ENCODE measurements around the gene CPA4. TPM values are rescaled to one million over a fixed set of nuclear protein-coding genes. Genes with fewer than 3 reads are reported as not detected.
A peak's percentile ranks its signal among the peaks of the same experiment; 100 is the strongest.

The CPA4 gene
- total RNA-seq, 2 experiments from 2014 or later = not detected

DNA sequence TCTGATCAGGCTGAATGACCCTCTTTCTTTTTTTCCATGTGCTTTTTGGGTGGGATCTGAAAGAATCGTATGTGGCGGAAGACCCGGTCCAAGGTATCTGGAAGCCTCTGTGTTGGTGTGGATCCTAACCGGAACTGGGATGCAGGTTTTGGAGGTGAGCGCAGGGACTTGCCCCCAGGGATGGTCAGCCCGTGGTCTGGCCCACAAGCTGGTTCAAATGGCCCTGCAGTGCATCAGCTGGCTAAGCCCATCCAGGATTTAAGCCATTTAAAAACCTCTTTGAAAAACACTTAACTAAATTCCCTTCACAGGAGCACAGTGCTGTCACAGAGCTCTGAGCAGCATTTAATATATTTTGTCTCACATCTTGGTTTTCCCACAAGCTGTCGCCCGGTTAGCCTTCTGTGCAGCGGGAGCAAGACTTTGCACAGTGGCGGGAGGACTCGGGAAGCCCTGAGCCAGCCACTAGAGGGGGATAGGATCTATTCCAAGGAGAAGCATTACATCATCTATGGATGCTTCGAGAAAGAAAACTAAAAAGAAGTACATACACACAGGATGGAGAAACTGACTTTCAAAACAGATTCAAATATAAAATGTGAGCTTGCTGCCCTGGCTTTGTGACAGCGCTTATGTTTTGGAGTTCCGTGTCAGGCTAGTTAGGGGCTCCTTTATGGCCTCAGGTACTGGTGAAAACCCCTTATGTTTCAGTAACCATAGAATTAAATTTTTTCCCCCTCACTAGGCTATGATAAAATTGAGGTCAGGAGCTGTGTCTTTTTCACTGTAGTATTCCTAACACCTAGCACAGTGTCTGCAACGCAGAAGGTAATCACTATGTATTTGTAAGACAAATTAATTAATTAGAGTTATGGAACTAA, 15.0 kb upstream of the CPA4 start:
- H3K4me1 Mint-ChIP-seq = peaks cover 12% of the 10 kb centered on the region
- H3K9me3 Mint-ChIP-seq = no peaks in the 10 kb centered on the region
- no peak for DNase-seq
- no peaks in the 10 kb centered on the region for H3K36me3 Mint-ChIP-seq (ENCODE audit: low read depth)
- no peak overlapping the region for H3K27ac Mint-ChIP-seq
- POLR2A ChIA-PET = no interaction called here
- no peak overlapping the region for H3K4me3 Mint-ChIP-seq
- CTCF ChIA-PET = no interaction called here
- H3K27me3 Mint-ChIP-seq = peaks cover 4% of the 10 kb centered on the region

DNA sequence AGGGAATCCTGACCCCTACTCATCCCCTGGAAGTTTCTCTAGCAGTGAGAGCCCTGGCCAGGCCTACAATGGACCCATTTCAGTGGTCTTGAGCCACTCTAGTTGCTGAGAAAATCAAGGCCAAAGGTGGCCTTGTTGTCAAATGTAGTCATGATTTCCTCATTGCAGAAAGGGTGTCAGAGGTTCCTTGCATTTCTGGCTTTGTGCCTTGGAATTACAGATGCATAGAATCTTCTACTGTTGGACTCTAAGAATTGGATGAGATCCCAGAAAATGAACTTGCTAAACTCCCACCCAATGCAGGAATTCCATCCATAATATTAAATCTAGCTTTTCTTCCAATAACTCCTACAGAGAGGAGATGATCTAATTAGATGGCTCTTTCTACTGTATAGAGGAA, 14.1 kb upstream of the CPA4 start:
- Mint-ChIP-seq H3K9me3 (no peaks in the 10 kb centered on the region), H3K27me3 (peaks cover 4% of the 10 kb centered on the region), H3K36me3 (ENCODE audit: low read depth) (no peaks in the 10 kb centered on the region), H3K4me1 (peaks cover 7% of the 10 kb centered on the region), H3K4me3 (no peak overlapping the region), H3K27ac (no peak overlapping the region)
- DNase-seq = no peak
- ChIA-PET CTCF (no interaction called here), POLR2A (no interaction called here)

DNA sequence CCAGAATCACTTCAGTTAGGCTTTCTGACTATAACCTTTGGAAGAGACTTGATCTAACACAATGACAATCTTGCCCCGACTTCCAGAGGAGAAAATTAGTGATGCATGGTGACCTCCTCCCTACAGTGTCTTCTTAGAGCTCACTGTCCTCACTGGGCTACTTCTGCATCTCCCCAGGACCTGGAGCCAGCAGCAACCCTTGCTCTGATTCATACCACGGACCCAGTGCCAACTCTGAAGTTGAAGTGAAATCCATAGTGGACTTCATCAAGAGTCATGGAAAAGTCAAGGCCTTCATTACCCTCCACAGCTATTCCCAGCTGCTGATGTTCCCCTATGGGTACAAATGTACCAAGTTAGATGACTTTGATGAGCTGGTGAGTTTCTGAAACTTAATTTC, 13.7 kb upstream of the CPA4 start:
- no peak overlapping the region for H3K4me3 Mint-ChIP-seq
- CTCF ChIA-PET = no interaction called here

DNA sequence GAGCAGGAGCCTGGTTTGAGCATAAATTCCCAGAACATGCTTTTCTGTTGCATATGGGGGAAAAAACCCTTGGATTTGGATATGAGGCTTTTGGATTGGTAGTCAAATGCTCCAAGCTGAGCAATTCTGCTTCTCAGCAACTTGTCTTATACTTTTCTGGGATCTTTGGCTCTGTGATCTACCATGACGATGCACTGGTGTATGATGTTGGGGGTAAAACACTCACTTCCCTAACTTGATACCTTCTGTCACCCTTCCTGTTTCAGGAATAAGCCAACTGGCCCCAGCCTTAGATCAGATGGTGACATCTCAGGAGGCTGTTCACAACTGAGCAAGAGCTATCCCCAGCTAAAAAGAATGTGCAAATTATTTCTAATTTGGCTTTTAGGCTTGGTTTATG, 13.1 kb upstream of the CPA4 start:
- POLR2A ChIA-PET = no interaction called here
- Mint-ChIP-seq H3K4me1 (peaks cover 3% of the 10 kb centered on the region), H3K4me3 (no peak overlapping the region), H3K27me3 (peaks cover 1% of the 10 kb centered on the region), H3K9me3 (no peaks in the 10 kb centered on the region), H3K36me3 (ENCODE audit: low read depth) (no peaks in the 10 kb centered on the region), H3K27ac (no peak overlapping the region)
- CTCF ChIA-PET = no interaction called here
- no peak for DNase-seq

More for the DNA sequence above, 13.7 kb upstream of the CPA4 start:
- H3K4me1 Mint-ChIP-seq = peaks cover 4% of the 10 kb centered on the region
- H3K9me3 Mint-ChIP-seq = no peaks in the 10 kb centered on the region
- POLR2A ChIA-PET = no interaction called here
- no peak overlapping the region for H3K27ac Mint-ChIP-seq
- no peak for DNase-seq
- no peaks in the 10 kb centered on the region for H3K36me3 Mint-ChIP-seq (ENCODE audit: low read depth)
- peaks cover 1% of the 10 kb centered on the region for H3K27me3 Mint-ChIP-seq

DNA sequence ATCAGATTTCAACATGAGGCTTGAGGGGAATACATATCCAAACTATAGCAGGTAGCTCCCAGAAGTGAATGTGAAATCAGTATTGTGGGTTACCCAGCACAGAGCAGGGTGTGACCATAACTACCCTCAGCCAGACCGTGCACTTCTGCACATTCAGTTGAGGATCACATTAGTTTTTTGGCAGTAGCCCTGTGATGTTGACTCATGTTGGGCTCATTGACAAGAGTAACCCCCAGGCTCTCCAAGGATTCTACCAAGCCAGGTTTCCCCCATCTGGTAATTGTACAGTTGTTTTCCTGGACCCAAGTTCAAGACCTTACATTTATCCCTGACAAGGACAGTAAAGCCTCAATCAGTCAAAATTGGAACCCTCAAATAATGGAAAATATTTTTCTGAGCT, 11.7 kb upstream of the CPA4 start:
- H3K36me3 Mint-ChIP-seq (ENCODE audit: low read depth) = no peaks in the 10 kb centered on the region
- H3K4me3 Mint-ChIP-seq = no peak overlapping the region
- H3K27me3 Mint-ChIP-seq = no peaks in the 10 kb centered on the region
- ChIA-PET CTCF (no interaction called here), POLR2A (no interaction called here)
- H3K27ac Mint-ChIP-seq = no peak overlapping the region
- no peaks in the 10 kb centered on the region for H3K9me3 Mint-ChIP-seq
- DNase-seq = no peak
- H3K4me1 Mint-ChIP-seq = peaks cover 3% of the 10 kb centered on the region

DNA sequence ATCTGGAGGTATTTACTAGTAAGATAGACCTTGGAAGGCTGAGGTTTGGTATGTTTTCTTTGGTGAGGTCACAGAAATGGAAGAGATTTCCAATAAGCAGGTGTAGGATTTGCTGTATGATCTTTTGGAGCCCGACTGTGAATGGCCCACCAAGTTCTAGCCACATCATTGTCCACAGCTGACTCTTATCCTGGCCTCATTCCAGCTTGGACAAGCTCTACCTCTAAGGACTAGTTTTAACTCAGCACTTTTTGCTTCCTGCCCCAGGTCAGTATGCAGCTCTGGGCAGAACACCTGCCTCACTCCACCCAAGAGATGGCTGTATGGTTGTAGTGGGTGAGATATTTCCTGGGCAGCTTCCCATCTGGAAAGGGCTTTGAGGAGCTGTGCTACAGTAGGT, 6.1 kb upstream of the CPA4 start:
- Mint-ChIP-seq H3K27me3 (no peaks in the 10 kb centered on the region), H3K36me3 (ENCODE audit: low read depth) (no peaks in the 10 kb centered on the region), H3K4me3 (no peak overlapping the region), H3K27ac (no peak overlapping the region), H3K4me1 (no peaks in the 10 kb centered on the region), H3K9me3 (no peaks in the 10 kb centered on the region)
- no peak for DNase-seq
- POLR2A ChIA-PET = no interaction called here
- CTCF ChIA-PET = interaction anchor here (1.1 to 1.2 kb wide), 2 partner anchors 18 to 29 kb away, joined by 3 read pairs; no protein-coding TSS in a partner anchor

DNA sequence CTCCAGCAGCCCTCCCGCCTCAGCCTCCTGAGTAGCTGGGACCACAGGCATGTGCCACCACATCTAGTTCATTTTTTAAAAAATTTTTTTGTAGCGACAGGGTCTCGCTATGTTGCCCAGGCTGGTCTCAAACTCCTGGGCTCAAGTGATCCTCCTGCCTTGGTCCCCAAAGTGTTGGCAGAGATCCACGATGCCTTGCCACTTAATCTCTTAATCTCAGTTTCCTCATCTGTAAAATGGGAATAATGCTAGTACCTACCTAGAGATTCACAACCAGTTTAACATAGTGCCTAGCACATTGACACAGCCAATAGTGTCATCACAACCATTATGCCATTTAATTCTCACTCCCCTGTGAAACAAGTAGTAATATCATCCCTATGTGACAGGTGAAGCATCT, 4.8 kb upstream of the CPA4 start:
- Mint-ChIP-seq H3K27me3 (no peaks in the 10 kb centered on the region), H3K9me3 (peaks cover 2% of the 10 kb centered on the region), H3K36me3 (ENCODE audit: low read depth) (no peaks in the 10 kb centered on the region), H3K4me1 (no peaks in the 10 kb centered on the region), H3K27ac (no peak overlapping the region), H3K4me3 (no peak overlapping the region)
- POLR2A ChIA-PET = no interaction called here
- DNase-seq = no peak
- CTCF ChIA-PET = interaction anchor here (1.0 to 1.1 kb wide), 2 partner anchors 9 to 17 kb away, joined by 3 read pairs; no protein-coding TSS in a partner anchor

DNA sequence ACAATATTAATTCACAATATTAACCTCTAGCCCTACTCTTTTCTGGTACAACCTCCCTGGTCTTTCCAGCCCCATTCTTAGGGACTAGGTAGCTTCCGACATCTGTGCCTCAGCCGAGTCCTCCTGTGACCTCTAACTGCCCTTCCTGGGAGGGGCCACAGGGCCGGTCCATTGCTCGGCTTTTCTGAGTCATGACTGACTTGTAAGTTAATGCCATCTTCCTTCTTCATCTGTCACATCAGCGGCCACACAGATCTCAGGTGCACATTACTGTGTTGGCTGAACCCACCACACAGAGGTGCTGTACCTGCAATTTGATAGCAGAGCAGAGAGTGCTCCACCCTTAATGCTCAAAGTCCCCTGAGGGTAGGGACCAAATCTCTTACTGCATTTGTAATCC, 4.1 kb upstream of the CPA4 start:
- Mint-ChIP-seq H3K9me3 (peaks cover 2% of the 10 kb centered on the region), H3K36me3 (ENCODE audit: low read depth) (no peaks in the 10 kb centered on the region), H3K27ac (no peak overlapping the region), H3K27me3 (no peaks in the 10 kb centered on the region), H3K4me3 (no peak overlapping the region), H3K4me1 (no peaks in the 10 kb centered on the region)
- CTCF ChIA-PET = no interaction called here
- DNase-seq = no peak
- POLR2A ChIA-PET = no interaction called here

DNA sequence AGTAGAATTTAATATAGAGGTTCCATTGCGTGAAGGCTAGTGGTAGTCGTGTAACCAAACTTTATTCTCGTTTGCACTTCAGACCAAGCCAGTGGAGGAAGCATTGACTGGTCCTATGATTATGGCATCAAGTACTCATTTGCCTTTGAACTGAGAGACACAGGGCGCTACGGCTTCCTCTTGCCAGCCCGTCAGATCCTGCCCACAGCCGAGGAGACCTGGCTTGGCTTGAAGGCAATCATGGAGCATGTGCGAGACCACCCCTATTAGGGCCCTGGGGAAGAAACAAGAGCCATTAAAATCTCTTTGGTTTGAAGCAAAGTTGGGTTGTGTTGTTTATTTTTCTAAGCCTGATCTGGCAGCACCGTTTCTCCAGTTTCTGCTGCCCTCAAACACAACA, 3.5 kb upstream of the CPA4 start:
- no peak for DNase-seq
- H3K4me1 Mint-ChIP-seq = no peaks in the 10 kb centered on the region
- no peaks in the 10 kb centered on the region for H3K36me3 Mint-ChIP-seq (ENCODE audit: low read depth)
- no peak overlapping the region for H3K4me3 Mint-ChIP-seq
- CTCF ChIA-PET = no interaction called here
- H3K9me3 Mint-ChIP-seq = peaks cover 4% of the 10 kb centered on the region
- POLR2A ChIA-PET = no interaction called here
- H3K27ac Mint-ChIP-seq = no peak overlapping the region
- H3K27me3 Mint-ChIP-seq = no peaks in the 10 kb centered on the region

DNA sequence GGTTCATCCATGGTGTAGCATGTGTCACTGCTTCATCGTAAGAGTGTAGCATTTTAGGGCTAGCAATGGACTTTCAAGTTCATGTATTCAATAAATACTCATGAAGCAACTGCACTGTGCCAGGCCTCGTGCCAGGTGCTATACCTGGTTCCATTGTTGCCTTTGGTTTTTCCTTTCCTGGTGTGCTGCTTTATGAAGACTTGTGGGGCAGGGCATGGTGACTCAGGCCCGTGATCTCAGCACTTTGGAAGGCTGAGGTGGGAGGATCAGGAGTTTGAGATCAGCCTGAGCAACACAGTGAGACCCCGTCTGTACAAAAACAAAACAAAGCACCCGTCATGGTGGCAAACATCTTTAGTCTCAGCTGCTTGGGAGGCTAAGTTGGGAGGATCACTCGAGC, 2.2 kb upstream of the CPA4 start:
- Mint-ChIP-seq H3K36me3 (ENCODE audit: low read depth) (no peaks in the 10 kb centered on the region), H3K9me3 (peaks cover 7% of the 10 kb centered on the region), H3K27me3 (no peaks in the 10 kb centered on the region), H3K27ac (no peak overlapping the region), H3K4me1 (no peaks in the 10 kb centered on the region), H3K4me3 (no peak overlapping the region)
- POLR2A ChIA-PET = no interaction called here
- CTCF ChIA-PET = no interaction called here
- no peak for DNase-seq

DNA sequence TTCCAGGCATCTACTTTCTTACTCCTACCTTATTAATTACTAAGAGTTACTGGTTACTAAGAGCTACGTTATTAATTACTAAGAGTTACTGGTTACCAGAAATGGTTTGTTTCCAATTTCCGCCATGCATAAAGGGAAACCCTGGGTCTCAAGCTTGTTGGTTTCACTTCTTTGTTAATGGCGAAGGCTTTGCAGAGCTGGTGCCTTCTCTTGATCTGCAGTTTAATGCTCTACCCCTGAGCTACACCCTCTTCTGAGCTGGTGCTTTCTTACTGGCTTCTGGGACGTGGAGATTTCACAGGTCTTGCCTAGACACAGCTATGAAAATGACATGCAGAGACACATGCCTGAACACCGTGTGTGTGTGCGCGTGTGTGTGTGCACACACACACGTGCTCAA, 560 bp downstream of the CPA4 start:
- Mint-ChIP-seq H3K4me1 (no peaks in the 10 kb centered on the region), H3K36me3 (ENCODE audit: low read depth) (no peaks in the 10 kb centered on the region), H3K27me3 (no peaks in the 10 kb centered on the region), H3K9me3 (peaks cover 7% of the 10 kb centered on the region), H3K4me3 (no peak overlapping the region), H3K27ac (no peak overlapping the region)
- DNase-seq = no peak
- ChIA-PET POLR2A (no interaction called here), CTCF (interaction anchor here (1.2 kb wide), 1 partner anchor 8 kb away, joined by 3 read pairs; no protein-coding TSS in a partner anchor)

DNA sequence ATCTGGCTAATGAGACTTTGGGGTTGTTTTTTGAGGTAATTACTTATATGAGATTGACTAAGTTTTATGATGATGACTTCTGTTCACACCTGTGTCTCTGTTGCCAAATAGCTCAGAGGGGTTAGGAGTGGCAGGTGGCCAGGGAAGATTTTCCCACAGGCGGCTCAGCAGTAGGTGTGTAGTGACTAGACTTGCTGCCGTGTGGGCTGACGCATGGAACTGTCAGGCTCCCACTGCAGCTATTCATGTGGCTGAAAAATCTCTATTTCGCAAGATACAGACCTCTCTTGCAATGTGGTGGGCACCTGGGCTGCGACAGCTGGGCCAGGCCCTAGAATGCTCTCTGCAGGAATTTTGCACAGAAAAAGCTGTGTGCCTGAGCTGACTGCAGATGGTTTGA, 1.4 kb downstream of the CPA4 start:
- no peak overlapping the region for H3K27ac Mint-ChIP-seq
- H3K27me3 Mint-ChIP-seq = no peaks in the 10 kb centered on the region
- H3K4me1 Mint-ChIP-seq = no peaks in the 10 kb centered on the region
- ChIA-PET POLR2A (no interaction called here), CTCF (no interaction called here)
- no peak overlapping the region for H3K4me3 Mint-ChIP-seq
- H3K36me3 Mint-ChIP-seq (ENCODE audit: low read depth) = no peaks in the 10 kb centered on the region
- peaks cover 7% of the 10 kb centered on the region for H3K9me3 Mint-ChIP-seq
- no peak for DNase-seq

DNA sequence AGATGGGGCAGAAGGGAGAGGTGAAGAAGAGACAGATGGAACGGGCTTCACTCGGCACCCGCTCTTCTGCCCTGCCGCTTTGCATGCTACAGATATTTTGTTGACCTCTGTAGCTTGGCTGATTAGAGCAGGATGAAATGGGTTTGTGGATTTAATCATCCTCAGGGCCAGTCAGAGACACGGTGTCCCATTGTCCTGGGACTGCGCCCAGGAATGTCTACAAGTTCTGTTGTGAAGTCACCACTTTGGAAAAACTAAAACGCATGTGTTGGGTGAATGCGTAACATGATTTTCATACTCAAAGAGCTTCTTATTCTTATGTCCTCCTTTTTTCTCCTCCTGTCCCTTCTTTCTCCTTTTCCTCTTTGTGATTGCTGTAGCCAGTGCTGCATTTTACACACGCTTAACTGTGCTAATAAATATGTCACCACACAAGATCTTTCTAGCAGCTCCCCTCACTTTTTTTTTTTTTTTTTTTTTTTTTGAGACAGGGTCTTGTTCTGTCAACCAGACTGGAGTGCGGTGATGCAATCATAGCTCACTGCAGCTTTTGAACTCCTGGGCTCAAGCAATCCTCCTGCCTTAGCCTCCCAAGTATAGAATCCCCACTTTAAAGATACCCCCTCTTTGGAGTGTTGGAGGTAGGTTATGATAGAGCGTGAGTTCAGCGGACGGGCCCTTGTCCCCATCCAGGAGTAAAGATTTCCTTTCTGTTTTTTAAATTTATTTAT, 3.4 kb downstream of the CPA4 start:
- POLR2A ChIA-PET = no interaction called here
- Mint-ChIP-seq H3K4me1 (no peaks in the 10 kb centered on the region), H3K27me3 (no peaks in the 10 kb centered on the region), H3K36me3 (ENCODE audit: low read depth) (no peaks in the 10 kb centered on the region), H3K27ac (peak overlapping the region; percentile 25), H3K9me3 (peaks cover 7% of the 10 kb centered on the region), H3K4me3 (no peak overlapping the region)
- CTCF ChIA-PET = interaction anchor here (1.4 to 1.5 kb wide), 2 partner anchors 9 to 156 kb away, joined by 3 read pairs; no protein-coding TSS in a partner anchor
- DNase-seq = no peak
